Loucy (cell line): ENCODE measurements around the gene SLC38A1.

Experiments
- H2AFZ ChIP-seq: fragments of 200-600 bp; sonication (generic); 2 replicates; pipeline ENCODE4 v1.6.0; 2016; ENCODE audit warnings: antibody characterized with exemption, mild to moderate bottlenecking, low read length, moderate library complexity
- H3F3A ChIP-seq: fragments of 200-600 bp; 2 replicates; pipeline ENCODE4 v1.6.0; 2016; ENCODE audit warnings: antibody characterized with exemption, low read depth, mild to moderate bottlenecking
- H3K27me3 ChIP-seq: fragments of 200-600 bp; sonication (generic); 2 replicates; pipeline ENCODE4 v1.6.1; 2014; ENCODE audit warnings: low read length, mild to moderate bottlenecking; ENCODE audit not compliant: insufficient read depth, poor library complexity, severe bottlenecking
- H3K36me3 ChIP-seq: fragments of 200-600 bp; sonication (generic); 2 replicates; pipeline ENCODE4 v1.6.1; 2016; ENCODE audit warnings: low read length; ENCODE audit not compliant: insufficient read depth
- H3K4me1 ChIP-seq: fragments of 200-600 bp; sonication (generic); 2 replicates; pipeline ENCODE4 v1.5.1; 2014; ENCODE audit warnings: low read length, mild to moderate bottlenecking; ENCODE audit not compliant: insufficient read depth, poor library complexity, severe bottlenecking
- H3K4me2 ChIP-seq: fragments of 200-600 bp; sonication (generic); 2 replicates; pipeline ENCODE4 v1.6.0; 2014; ENCODE audit warnings: antibody characterized with exemption, low read length, low read depth, mild to moderate bottlenecking; ENCODE audit not compliant: poor library complexity, severe bottlenecking
- H3K4me3 ChIP-seq: fragments of 200-600 bp; sonication (generic); 2 replicates; pipeline ENCODE4 v1.5.1; 2014; ENCODE audit warnings: low read length, mild to moderate bottlenecking, mixed read lengths; ENCODE audit not compliant: poor library complexity, severe bottlenecking
- H3K79me2 ChIP-seq: fragments of 200-600 bp; sonication (generic); 2 replicates; pipeline ENCODE4 v1.6.1; 2014; ENCODE audit warnings: low read length; ENCODE audit not compliant: insufficient read depth
- H3K9ac ChIP-seq: fragments of 200-600 bp; sonication (generic); 2 replicates; pipeline ENCODE4 v1.6.0; 2014; ENCODE audit warnings: mild to moderate bottlenecking, low read depth, low read length, moderate library complexity; ENCODE audit not compliant: poor library complexity, severe bottlenecking
- H3K9me2 ChIP-seq: fragments of 200-600 bp; sonication (generic); replicated peaks from 2 replicates; pipeline ENCODE4 v1.6.1; 2016; ENCODE audit warnings: low read depth, low read length, mixed read lengths
- H3K9me3 ChIP-seq: fragments of 200-600 bp; sonication (generic); 2 replicates; pipeline ENCODE4 v1.6.1; 2014; ENCODE audit warnings: mild to moderate bottlenecking, antibody characterized with exemption, low read length, low read depth; ENCODE audit not compliant: insufficient read depth
- H4K20me1 ChIP-seq: fragments of 200-600 bp; sonication (generic); 2 replicates; pipeline ENCODE4 v1.6.0; 2014; ENCODE audit warnings: antibody characterized with exemption, low read length, mild to moderate bottlenecking; ENCODE audit not compliant: insufficient read depth, poor library complexity, severe bottlenecking
- EZH2phosphoT487 ChIP-seq: fragments of 200-600 bp; IDR thresholded peaks from 2 replicates; pipeline ENCODE4 v1.6.1; 2018; ENCODE audit warnings: antibody characterized with exemption, mild to moderate bottlenecking, moderate library complexity, borderline replicate concordance
- TF ChIP-seq, protein P1 (sequence below): fragments of 200-600 bp; sonication (generic); conservative IDR thresholded peaks from 2 replicates; pipeline ENCODE4 v1.5.1; 2014; ENCODE audit warnings: mild to moderate bottlenecking, antibody characterized with exemption, low read length

SLC38A1 gene

DNA sequence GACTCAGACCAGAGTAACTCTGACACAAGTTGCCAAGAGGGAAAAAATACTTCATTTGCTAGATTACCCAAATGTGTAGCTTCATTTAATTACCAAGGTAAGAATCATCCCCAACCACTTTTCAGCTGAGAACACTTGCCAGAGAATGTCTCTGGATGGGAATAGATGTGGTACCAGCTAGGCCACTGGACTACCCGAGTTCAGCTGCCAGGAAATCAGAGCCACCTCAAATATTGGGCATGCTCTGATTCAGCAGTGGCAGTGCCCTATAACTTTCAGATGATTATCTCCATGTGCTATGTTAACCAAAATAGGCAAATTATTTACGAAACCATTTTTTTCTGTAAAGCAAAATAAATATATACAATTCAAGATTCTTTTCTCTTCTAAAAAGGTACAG is 80.7 kb downstream of the SLC38A1 start:
- Histone ChIP-seq H3F3A (no peaks in the 10 kb centered on the region), H3K27me3 (no peaks in the 10 kb centered on the region), H3K4me2 (no peak overlapping the region), H4K20me1 (no peaks in the 10 kb centered on the region), H3K4me1 (peaks cover 3% of the 10 kb centered on the region), H3K79me2 (no peaks in the 10 kb centered on the region), H2AFZ (no peak overlapping the region), H3K4me3 (no peak overlapping the region), H3K9ac (no peak overlapping the region), H3K9me3 (no peaks in the 10 kb centered on the region), H3K36me3 (peaks cover 4% of the 10 kb centered on the region; the same call in 1 of the 2 replicates), H3K9me2 (no peaks in the 10 kb centered on the region)
- TF ChIP-seq EZH2phosphoT487, result no peak
- TF ChIP-seq, protein P1, sequence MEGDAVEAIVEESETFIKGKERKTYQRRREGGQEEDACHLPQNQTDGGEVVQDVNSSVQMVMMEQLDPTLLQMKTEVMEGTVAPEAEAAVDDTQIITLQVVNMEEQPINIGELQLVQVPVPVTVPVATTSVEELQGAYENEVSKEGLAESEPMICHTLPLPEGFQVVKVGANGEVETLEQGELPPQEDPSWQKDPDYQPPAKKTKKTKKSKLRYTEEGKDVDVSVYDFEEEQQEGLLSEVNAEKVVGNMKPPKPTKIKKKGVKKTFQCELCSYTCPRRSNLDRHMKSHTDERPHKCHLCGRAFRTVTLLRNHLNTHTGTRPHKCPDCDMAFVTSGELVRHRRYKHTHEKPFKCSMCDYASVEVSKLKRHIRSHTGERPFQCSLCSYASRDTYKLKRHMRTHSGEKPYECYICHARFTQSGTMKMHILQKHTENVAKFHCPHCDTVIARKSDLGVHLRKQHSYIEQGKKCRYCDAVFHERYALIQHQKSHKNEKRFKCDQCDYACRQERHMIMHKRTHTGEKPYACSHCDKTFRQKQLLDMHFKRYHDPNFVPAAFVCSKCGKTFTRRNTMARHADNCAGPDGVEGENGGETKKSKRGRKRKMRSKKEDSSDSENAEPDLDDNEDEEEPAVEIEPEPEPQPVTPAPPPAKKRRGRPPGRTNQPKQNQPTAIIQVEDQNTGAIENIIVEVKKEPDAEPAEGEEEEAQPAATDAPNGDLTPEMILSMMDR, result no peak

DNA sequence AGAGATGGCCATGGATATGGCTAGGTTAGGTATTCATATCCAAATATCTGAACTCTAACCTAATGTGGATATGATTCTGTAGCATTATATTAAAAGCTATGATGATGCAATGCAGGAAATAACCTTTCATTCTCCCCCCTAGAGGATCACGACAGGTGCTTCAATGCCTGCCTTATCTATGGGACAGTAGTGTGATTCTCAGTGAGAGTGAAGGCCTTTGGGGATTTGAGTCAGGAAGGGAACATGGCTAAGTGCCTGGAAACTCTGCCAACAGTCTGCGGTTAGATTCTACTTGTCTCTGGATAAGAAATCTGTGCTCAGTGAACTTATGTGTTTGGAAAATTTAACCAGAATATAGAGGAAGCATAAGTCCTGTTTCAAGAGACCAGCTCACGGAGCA is 81.8 kb downstream of the SLC38A1 start:
- no peak overlapping the region for H3K4me2 ChIP-seq
- H3K79me2 ChIP-seq, result no peaks in the 10 kb centered on the region
- TF ChIP-seq, protein P1, result no peak
- no peak for TF ChIP-seq EZH2phosphoT487
- no peaks in the 10 kb centered on the region for H3K9me2 ChIP-seq
- H3F3A ChIP-seq, result no peaks in the 10 kb centered on the region
- H3K27me3 ChIP-seq, result no peaks in the 10 kb centered on the region
- peaks cover 4% of the 10 kb centered on the region; the same call in 1 of the 2 replicates for H3K36me3 ChIP-seq
- no peaks in the 10 kb centered on the region for H3K9me3 ChIP-seq
- H3K4me1 ChIP-seq, result peaks cover 3% of the 10 kb centered on the region
- no peak overlapping the region for H3K4me3 ChIP-seq
- H3K9ac ChIP-seq, result no peak overlapping the region
- no peak overlapping the region for H2AFZ ChIP-seq
- no peaks in the 10 kb centered on the region for H4K20me1 ChIP-seq

DNA sequence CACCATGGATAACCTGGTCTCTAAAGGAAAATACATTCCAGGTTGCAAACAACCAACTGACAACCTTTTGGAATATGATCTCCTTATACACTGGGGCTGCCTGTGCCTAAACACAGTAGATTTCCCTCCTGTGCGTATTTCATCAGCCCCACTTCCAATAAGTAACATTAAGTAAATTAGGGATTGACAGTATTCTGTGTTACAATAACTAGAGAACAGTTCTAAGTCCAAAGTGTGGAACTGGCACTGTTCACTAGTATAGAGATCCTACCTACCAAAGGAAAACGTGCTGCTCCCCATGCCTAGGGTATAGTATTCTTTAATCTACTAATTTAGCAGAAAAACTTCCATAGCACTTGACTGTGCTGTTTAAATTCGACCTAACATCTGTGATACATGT is 82.8 kb downstream of the SLC38A1 start:
- no peaks in the 10 kb centered on the region for H3F3A ChIP-seq
- no peak for TF ChIP-seq EZH2phosphoT487
- TF ChIP-seq, protein P1, result no peak
- no peak overlapping the region for H3K9ac ChIP-seq
- H3K4me1 ChIP-seq, result peaks cover 3% of the 10 kb centered on the region
- H3K79me2 ChIP-seq, result no peaks in the 10 kb centered on the region
- no peaks in the 10 kb centered on the region for H4K20me1 ChIP-seq
- H3K9me2 ChIP-seq, result no peaks in the 10 kb centered on the region
- no peak overlapping the region for H3K4me2 ChIP-seq
- H3K36me3 ChIP-seq, result peaks cover 4% of the 10 kb centered on the region; the same call in 1 of the 2 replicates
- H3K27me3 ChIP-seq, result no peaks in the 10 kb centered on the region
- H3K9me3 ChIP-seq, result no peaks in the 10 kb centered on the region
- no peak overlapping the region for H2AFZ ChIP-seq
- no peak overlapping the region for H3K4me3 ChIP-seq
